ENCODE measurements around the gene FYB1.

Gene FYB1

GRCh38 chr5:39076757-39077728, 142.3 kb downstream of the FYB1 start:
- no peak for DNase-seq

- DNase-seq: no peak
Observed at GRCh38 chr5:39076101-39076756, 143.1 kb downstream of the FYB1 start.

- DNase-seq: peak; percentile 82
Observed at GRCh38 chr5:39074017-39074814, 145.1 kb downstream of the FYB1 start, which contains the start of gene RICTOR. TSS of gene RICTOR (minus strand) at chr5:39074399. CDS start at chr5:39074377, 22 bp downstream.

- no peak for DNase-seq
Observed at GRCh38 chr5:39073767-39074016, 145.7 kb downstream of the FYB1 start.

- DNase-seq: peak; percentile 26
Observed at GRCh38 chr5:39072925-39073766, 146.2 kb downstream of the FYB1 start.

- no peak for DNase-seq
Observed at GRCh38 chr5:39068099-39068498, 151.3 kb downstream of the FYB1 start.

GRCh38 chr5:39064450-39064849, 154.9 kb downstream of the FYB1 start:
- DNase-seq: no peak

- no peak for DNase-seq
Observed at GRCh38 chr5:39063037-39063436, 156.3 kb downstream of the FYB1 start.

- DNase-seq: no peak
Observed at GRCh38 chr5:39062530-39062929, 156.8 kb downstream of the FYB1 start.

GRCh38 chr5:39062104-39062503, 157.3 kb downstream of the FYB1 start:
- no peak for DNase-seq

- DNase-seq: no peak
Observed at GRCh38 chr5:39059064-39059463, 160.3 kb downstream of the FYB1 start.

- DNase-seq: no peak
Observed at GRCh38 chr5:39058178-39058921, 161.0 kb downstream of the FYB1 start.

GRCh38 chr5:39057734-39058133, 161.6 kb downstream of the FYB1 start:
- no peak for DNase-seq

- DNase-seq: no peak
Observed at GRCh38 chr5:39055768-39056398, 163.5 kb downstream of the FYB1 start.

Data from effector CD8-positive, alpha-beta T cell (primary cell).